T-cell (primary cell): ENCODE measurements around the gene ARHGAP24. TPM values are rescaled to one million over a fixed set of nuclear protein-coding genes. Genes with fewer than 3 reads are reported as not detected.

ENCODE experiments used
- ATAC-seq, 4 experiments: fragments of 200-7000 bp in 3 of 4; fragments of 150-1000 bp in 1 of 4; cut with Tn5 transposase; replicated peaks in 1 of 4; 1 replicate in 3 of 4; 2 replicates in 1 of 4; pipeline ENCODE4 v1.10.0; 2021; ENCODE audit warnings: moderate library complexity in 3 of 4, mild to moderate bottlenecking in 2 of 4, moderate number of reproducible peaks in 1 of 4
- CTCF ChIA-PET, 2 donors: fragments of 300-600 bp; sonication (Branson Sonifier 250); formaldehyde crosslinking; loops; one replicate each; lab custom pipeline; 2022; ENCODE audit warnings: antibody characterized with exemption in 2 of 2; lab: Charles Lee
- POLR2A ChIA-PET, 2 donors: fragments of 300-600 bp; sonication (Branson Sonifier 250); formaldehyde crosslinking; loops; one replicate each; lab custom pipeline; 2022; ENCODE audit warnings: antibody characterized with exemption in 2 of 2; lab: Charles Lee
- DNase-seq, 35 experiments: peaks; one replicate each; pipeline versions ENCODE4 v3.0.0 to v3.0.0-alpha.2; 2013 to 2023
- H3K27ac ChIP-seq: one replicate; pipeline ENCODE4 v1.5.1; 2013; ENCODE audit warnings: low read length
- H3K27me3 ChIP-seq, 2 experiments: replicated peaks in 1 of 2; 1 replicate in 1 of 2; 2 replicates in 1 of 2; pipeline versions ENCODE4 v1.6.1 to v1.7.0; 2013; ENCODE audit warnings: low read length in 1 of 2, mixed read lengths in 1 of 2; ENCODE audit not compliant: control insufficient read depth in 2 of 2, insufficient read depth in 2 of 2; ENCODE audit errors: extremely low read depth in 1 of 2
- H3K36me3 ChIP-seq, 2 donors: 1 replicate in 1 of 2; 2 replicates in 1 of 2; pipeline versions ENCODE4 v1.6.1 to v1.7.0; 2013; ENCODE audit warnings: low read length in 1 of 2; ENCODE audit not compliant: control insufficient read depth in 2 of 2, insufficient read depth in 1 of 2; ENCODE audit errors: extremely low read depth in 1 of 2
- H3K4me1 ChIP-seq, 2 experiments: 1 replicate in 1 of 2; 2 replicates in 1 of 2; pipeline versions ENCODE4 v1.6.1 to v1.7.0; 2013; ENCODE audit warnings: low read length in 2 of 2, mixed read lengths in 1 of 2; ENCODE audit not compliant: insufficient read depth in 2 of 2, control insufficient read depth in 1 of 2; ENCODE audit errors: extremely low read depth in 1 of 2
- H3K4me3 ChIP-seq, 2 donors: 1 replicate in 1 of 2; 2 replicates in 1 of 2; pipeline versions ENCODE4 v1.5.1 to v1.7.0; 2013; ENCODE audit warnings: mild to moderate bottlenecking in 2 of 2, low read length in 1 of 2, moderate library complexity in 1 of 2; ENCODE audit not compliant: control insufficient read depth in 1 of 2; ENCODE audit errors: extremely low read depth in 1 of 2
- H3K9me3 ChIP-seq: 2 replicates; pipeline ENCODE4 v1.7.0; 2013
- H3K27ac Mint-ChIP-seq, 2 donors: one replicate each; pipeline ENCODE4 v1.8.0; 2020 to 2021; ENCODE audit warnings: mild to moderate bottlenecking in 2 of 2, mixed read lengths in 2 of 2
- H3K27me3 Mint-ChIP-seq, 2 donors: one replicate each; pipeline ENCODE4 v1.8.0; 2021 to 2022; ENCODE audit warnings: mixed read lengths in 2 of 2
- H3K36me3 Mint-ChIP-seq: one replicate; pipeline ENCODE4 v1.8.0; 2021; ENCODE audit warnings: mixed read lengths
- H3K4me1 Mint-ChIP-seq, 3 donors: one replicate each; pipeline ENCODE4 v1.8.0; 2020 to 2022; ENCODE audit warnings: mixed read lengths in 3 of 3, mild to moderate bottlenecking in 1 of 3
- H3K4me3 Mint-ChIP-seq, 3 donors: one replicate each; pipeline ENCODE4 v1.8.0; 2020 to 2022; ENCODE audit warnings: mild to moderate bottlenecking in 3 of 3, mixed read lengths in 3 of 3, moderate library complexity in 3 of 3
- H3K9me3 Mint-ChIP-seq, 3 donors: one replicate each; pipeline ENCODE4 v1.8.0; 2020 to 2022; ENCODE audit warnings: mixed read lengths in 3 of 3
- WGBS: methylation state at CpG from one replicate; pipeline ENCODE4 v1.1.5; 2013; ENCODE audit warnings: missing lambda C conversion rate; ENCODE audit not compliant: insufficient coverage; 5-methylcytosine and 5-hydroxymethylcytosine counted together
- total RNA-seq, 35 experiments: library from RNA in 6 of 35; stranded (reverse) in 6 of 35; fragments of 120-200 nt in 1 of 35; gene quantifications; one replicate each; pipeline versions ENCODE4 v1.2.1 to v1.2.4 and lab custom pipeline; 2013 to 2026

ARHGAP24 gene
- total RNA-seq, 5 donors from 2014 or later (not counting 1 experiment from before 2014, with no cell fraction given): 0.45 to 2.7 (median 1.8) TPM

DNA sequence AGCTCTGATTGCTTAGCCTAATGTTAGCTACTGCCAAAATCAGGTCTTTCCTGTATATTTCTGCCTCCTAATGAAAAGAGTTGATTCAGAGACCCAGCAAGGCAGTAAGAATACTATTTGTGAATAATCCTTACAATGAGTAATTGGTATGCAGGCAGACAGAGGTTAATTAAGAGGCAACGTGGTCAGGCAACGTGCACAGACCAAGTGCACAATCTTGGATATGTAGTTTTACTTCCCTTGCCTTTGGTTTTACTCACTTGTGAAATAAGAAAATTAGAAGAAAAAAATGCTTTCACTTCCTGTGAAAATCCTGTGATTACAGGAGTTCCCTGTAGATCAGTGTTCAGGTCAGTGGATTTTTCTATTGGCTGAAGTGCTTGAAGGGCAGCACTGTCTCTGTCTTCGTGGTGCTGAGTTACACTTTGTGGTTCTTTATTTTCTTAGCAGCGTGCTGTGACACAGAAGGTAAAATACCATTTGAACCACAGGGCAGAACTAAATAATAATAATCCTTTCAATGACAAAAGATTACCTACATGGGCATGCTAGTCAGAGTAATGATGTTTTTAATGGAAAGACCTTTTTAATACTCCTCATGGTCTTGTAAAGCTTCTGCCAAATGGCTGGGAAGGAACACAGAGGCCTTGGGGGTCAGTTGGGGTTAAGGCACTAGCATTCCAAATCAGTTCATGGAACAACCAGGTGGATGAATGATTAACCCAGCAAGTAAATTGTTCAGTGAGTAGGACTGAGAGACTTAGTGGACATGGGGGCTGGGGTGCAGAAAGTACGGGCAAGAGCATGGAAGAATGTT lies 454.0 kb downstream of the ARHGAP24 start:
- Mint-ChIP-seq H3K27me3 (peaks cover 0 to 3% of the 10 kb centered on the region in 2 donors), H3K9me3 (no peaks in the 10 kb centered on the region), H3K36me3 (no peaks in the 10 kb centered on the region), H3K4me3 (peak overlapping the region in 1 of 3 donors; percentile 46), H3K4me1 (peaks cover 8 to 11% (median 9%) of the 10 kb centered on the region in 3 donors), H3K27ac (no peak overlapping the region)
- Histone ChIP-seq H3K27ac (no peak overlapping the region), H3K9me3 (no peaks in the 10 kb centered on the region), H3K4me1 (peaks cover 4 to 9% of the 10 kb centered on the region in 2 experiments), H3K36me3 (no peaks in the 10 kb centered on the region), H3K4me3 (no peak overlapping the region), H3K27me3 (peaks cover 0 to 4% of the 10 kb centered on the region in 2 experiments)
- ChIA-PET CTCF (interaction anchor here in 1 of 2 donors (0.6 kb wide), 1 partner anchor 364 kb away, joined by 3 read pairs; no protein-coding TSS in a partner anchor), POLR2A (interaction anchor here in 1 of 2 donors (0.6 kb wide), 1 partner anchor 43 kb away, joined by 3 read pairs; no protein-coding TSS in a partner anchor)
- ATAC-seq: no peak
- no CpG with 5 or more reads among the region's 5 CpGs for WGBS
- no peak for DNase-seq

DNA sequence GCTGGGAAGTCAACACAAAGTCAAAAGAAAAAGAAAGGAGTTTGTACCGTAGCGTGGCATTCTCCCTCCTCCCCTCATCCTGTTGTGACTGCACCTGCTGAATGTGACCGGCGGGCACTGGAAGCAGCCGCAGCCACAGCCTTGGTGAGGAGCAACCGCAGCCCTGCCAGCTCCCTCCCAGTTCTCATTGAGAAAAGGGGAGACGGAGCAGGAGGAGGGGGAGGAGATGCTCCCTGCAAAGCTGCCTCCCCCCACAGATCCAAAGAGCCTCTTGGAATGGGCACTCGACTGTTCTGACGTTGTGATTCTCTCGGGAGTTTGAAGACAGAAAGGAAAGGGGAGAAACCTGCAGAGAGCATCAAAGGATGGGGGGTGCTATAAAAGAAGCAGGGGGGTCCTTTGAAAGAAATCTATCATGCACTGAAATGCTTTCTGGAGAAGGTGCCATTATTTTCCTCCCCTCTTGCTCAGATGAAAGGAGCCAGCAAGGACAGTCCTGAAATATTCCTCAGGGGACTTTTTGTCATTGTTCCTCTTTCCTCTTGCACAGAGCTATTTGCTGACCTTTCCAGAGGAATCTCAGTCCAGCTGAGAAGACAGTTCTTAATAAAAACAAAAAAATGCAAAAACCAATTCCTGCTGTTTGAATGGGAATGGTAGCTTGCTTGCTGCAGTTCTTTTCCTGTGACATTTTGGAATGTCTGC lies 455.2 kb downstream of the ARHGAP24 start:
- DNase-seq: peak in 1 of 35 experiments; percentile 5
- H3K4me1 Mint-ChIP-seq: peaks cover 8 to 11% (median 9%) of the 10 kb centered on the region in 3 donors
- no CpG with 5 or more reads among the region's 10 CpGs for WGBS
- H3K9me3 Mint-ChIP-seq: no peaks in the 10 kb centered on the region
- no peak overlapping the region for H3K4me3 ChIP-seq
- ATAC-seq: no peak
- H3K4me3 Mint-ChIP-seq: peak overlapping the region in 1 of 3 donors; percentile 46
- H3K27ac Mint-ChIP-seq: no peak overlapping the region
- H3K27me3 Mint-ChIP-seq: peaks cover 0 to 3% of the 10 kb centered on the region in 2 donors
- ChIA-PET CTCF (no interaction called here), POLR2A (no interaction called here)
- H3K27ac ChIP-seq: no peak overlapping the region
- H3K9me3 ChIP-seq: no peaks in the 10 kb centered on the region
- peaks cover 0 to 4% of the 10 kb centered on the region in 2 experiments for H3K27me3 ChIP-seq
- no peaks in the 10 kb centered on the region for H3K36me3 ChIP-seq
- no peaks in the 10 kb centered on the region for H3K36me3 Mint-ChIP-seq
- H3K4me1 ChIP-seq: peaks cover 4 to 9% of the 10 kb centered on the region in 2 experiments

DNA sequence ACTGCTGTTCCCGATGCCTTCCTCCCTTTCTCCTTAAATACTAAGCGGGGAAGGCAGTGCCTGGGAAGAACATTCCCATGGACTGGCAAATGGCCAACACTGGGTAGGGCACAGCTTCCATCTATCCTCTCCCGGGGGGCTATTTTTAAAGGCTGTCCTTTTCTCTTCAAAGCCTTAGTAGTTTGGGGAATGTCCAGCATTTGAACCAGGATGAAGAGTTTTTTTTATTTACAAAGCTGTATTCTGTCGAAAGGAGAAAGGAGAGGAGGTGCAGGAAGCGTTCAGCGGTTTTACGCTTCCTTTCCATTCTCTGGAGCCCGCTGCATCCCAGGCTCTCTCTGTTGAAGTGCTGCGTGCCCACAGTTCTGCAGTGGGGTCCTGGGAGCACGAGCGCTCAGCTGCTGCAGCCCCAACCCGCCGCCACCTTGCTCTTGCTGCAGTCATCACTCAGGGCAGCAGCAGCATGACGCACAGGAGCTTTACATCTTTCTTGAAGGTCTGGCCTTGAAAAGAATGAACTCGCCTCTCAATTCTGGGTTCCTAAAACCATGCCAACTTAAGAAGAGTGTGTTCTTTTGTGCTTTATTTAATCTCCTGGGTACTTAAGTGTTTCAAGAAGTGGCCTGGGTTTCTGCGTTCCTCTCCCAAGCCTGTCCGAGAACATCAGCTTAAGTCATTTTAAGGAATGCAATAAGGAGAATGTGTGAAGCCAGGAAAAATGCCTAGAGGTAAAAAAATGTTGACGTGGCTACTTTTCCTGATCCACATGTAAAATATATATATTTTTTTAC lies 457.7 kb downstream of the ARHGAP24 start:
- Histone ChIP-seq H3K9me3 (no peaks in the 10 kb centered on the region), H3K4me1 (peaks cover 4 to 9% of the 10 kb centered on the region in 2 experiments), H3K36me3 (no peaks in the 10 kb centered on the region), H3K4me3 (no peak overlapping the region), H3K27ac (no peak overlapping the region), H3K27me3 (peaks cover 0 to 4% of the 10 kb centered on the region in 2 experiments)
- ATAC-seq (no peak), DNase-seq (no peak)
- Mint-ChIP-seq H3K4me3 (no peak overlapping the region), H3K4me1 (peaks cover 8 to 11% (median 9%) of the 10 kb centered on the region in 3 donors), H3K9me3 (peaks cover 0 to 4% (median 0%) of the 10 kb centered on the region in 3 donors), H3K27me3 (peaks cover 0 to 1% of the 10 kb centered on the region in 2 donors), H3K27ac (no peak overlapping the region), H3K36me3 (no peaks in the 10 kb centered on the region)
- 21% methylated on average over 13 of the region's 18 CpGs for WGBS
- ChIA-PET POLR2A (no interaction called here), CTCF (no interaction called here)

DNA sequence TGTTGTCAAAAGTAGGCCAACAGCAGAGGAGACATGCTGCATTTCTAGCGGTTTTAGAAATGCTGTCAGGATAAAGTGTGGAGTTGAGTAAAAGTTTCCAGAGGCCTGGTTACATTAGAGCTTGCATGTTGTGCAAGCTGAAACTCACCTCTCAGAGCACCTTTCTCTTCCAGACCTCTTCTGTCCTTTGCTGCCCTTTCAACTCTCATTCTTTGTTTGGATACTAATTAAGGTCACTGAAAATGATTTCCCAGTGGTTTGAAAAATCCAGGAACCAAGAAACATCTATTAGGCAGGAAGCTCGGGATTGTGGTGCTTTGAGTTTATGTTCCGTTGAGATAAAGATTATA lies 458.3 kb downstream of the ARHGAP24 start:
- ATAC-seq (no peak), DNase-seq (no peak)
- Histone ChIP-seq H3K4me1 (peaks cover 4 to 9% of the 10 kb centered on the region in 2 experiments), H3K4me3 (no peak overlapping the region), H3K36me3 (no peaks in the 10 kb centered on the region), H3K27me3 (peaks cover 0 to 4% of the 10 kb centered on the region in 2 experiments), H3K27ac (no peak overlapping the region), H3K9me3 (no peaks in the 10 kb centered on the region)
- Mint-ChIP-seq H3K4me3 (no peak overlapping the region), H3K27me3 (peaks cover 0 to 1% of the 10 kb centered on the region in 2 donors), H3K4me1 (peaks cover 8 to 11% (median 9%) of the 10 kb centered on the region in 3 donors), H3K36me3 (no peaks in the 10 kb centered on the region), H3K9me3 (peaks cover 0 to 4% (median 0%) of the 10 kb centered on the region in 3 donors), H3K27ac (no peak overlapping the region)
- no CpG with 5 or more reads among the region's 3 CpGs for WGBS
- ChIA-PET CTCF (no interaction called here), POLR2A (no interaction called here)

DNA sequence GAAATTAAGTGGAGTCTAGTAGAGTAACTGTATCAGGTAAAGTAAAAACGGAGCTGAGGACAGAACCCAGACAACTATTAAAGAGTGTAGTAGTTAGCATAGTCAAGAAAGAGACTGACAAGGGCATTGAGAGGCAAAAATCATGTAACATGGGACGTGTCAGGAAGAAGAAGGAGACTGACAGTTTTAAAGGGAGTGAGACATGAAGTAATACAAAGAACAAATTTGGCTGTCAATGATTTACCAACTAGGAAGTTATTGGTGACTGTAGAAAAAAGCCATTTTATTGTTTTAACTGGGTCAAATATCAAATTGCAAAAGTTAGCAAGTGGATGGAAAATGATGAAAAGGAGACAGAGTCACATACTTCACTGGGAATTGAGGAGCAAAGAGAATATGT lies 462.6 kb downstream of the ARHGAP24 start:
- ChIA-PET CTCF (no interaction called here), POLR2A (no interaction called here)
- H3K27me3 Mint-ChIP-seq: no peaks in the 10 kb centered on the region
- H3K27ac ChIP-seq: no peak overlapping the region
- H3K4me3 ChIP-seq: no peak overlapping the region
- H3K4me1 Mint-ChIP-seq: no peaks in the 10 kb centered on the region
- H3K27ac Mint-ChIP-seq: no peak overlapping the region
- no peaks in the 10 kb centered on the region for H3K36me3 Mint-ChIP-seq
- DNase-seq (no peak), ATAC-seq (no peak)
- no peaks in the 10 kb centered on the region for H3K9me3 ChIP-seq
- no peak overlapping the region for H3K4me3 Mint-ChIP-seq
- peaks cover 0 to 4% (median 0%) of the 10 kb centered on the region in 3 donors for H3K9me3 Mint-ChIP-seq
- H3K27me3 ChIP-seq: no peaks in the 10 kb centered on the region
- no peaks in the 10 kb centered on the region for H3K36me3 ChIP-seq
- H3K4me1 ChIP-seq: peaks cover 0 to 2% of the 10 kb centered on the region in 2 experiments
- WGBS: 48% methylated on average over 2 of the region's 2 CpGs

DNA sequence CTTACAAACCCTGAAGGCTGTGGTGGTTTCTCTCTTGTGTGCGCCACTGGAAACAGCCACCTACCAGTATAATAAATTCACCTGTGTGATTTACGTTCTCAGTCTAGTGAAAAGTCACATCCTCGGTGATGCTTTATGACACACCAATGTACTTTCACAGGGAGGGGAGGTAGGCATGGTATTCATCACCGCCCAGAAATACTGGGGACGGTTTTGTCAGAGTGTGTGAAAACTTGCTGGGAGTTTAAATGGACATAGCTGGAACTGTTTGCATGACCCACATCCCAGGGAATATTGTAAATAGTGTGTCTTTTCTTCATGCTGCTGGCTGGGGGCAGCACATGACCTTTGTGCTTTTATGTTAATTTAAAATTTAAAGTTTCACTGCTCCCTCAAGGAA lies 463.1 kb downstream of the ARHGAP24 start:
- Histone ChIP-seq H3K4me1 (no peaks in the 10 kb centered on the region), H3K27me3 (no peaks in the 10 kb centered on the region), H3K9me3 (no peaks in the 10 kb centered on the region), H3K36me3 (no peaks in the 10 kb centered on the region), H3K27ac (no peak overlapping the region), H3K4me3 (no peak overlapping the region)
- ATAC-seq: no peak
- no peak for DNase-seq
- Mint-ChIP-seq H3K4me3 (no peak overlapping the region), H3K9me3 (peaks cover 0 to 4% (median 0%) of the 10 kb centered on the region in 3 donors), H3K4me1 (no peaks in the 10 kb centered on the region), H3K27me3 (no peaks in the 10 kb centered on the region), H3K36me3 (no peaks in the 10 kb centered on the region), H3K27ac (no peak overlapping the region)
- POLR2A ChIA-PET: no interaction called here
- 84% methylated on average over 2 of the region's 5 CpGs for WGBS
- CTCF ChIA-PET: no interaction called here
